ENCODE data around the gene CNTNAP2.

The CNTNAP2 gene

DNA sequence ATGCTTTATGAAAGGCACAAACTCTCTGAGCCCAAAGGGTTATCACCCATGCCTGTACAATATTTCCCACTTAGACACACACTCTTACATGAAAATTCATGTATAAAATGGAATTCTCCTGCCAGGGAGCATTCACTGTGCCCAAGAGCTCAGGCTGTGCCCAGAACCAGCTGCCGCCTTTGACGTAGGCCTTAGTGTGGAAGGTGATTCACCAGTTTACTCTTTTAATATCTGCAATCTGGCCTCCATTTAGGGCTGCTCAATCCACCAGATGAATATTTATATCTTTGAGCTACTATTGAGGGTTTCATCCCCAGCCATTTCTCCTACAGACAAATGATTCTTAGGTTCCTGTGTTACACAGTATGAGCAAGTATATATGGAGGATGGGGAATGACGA is 849.7 kb downstream of the CNTNAP2 start:
- DNase-seq (ENCODE audit: low read depth) = no peak
- TF ChIP-seq, protein P1, sequence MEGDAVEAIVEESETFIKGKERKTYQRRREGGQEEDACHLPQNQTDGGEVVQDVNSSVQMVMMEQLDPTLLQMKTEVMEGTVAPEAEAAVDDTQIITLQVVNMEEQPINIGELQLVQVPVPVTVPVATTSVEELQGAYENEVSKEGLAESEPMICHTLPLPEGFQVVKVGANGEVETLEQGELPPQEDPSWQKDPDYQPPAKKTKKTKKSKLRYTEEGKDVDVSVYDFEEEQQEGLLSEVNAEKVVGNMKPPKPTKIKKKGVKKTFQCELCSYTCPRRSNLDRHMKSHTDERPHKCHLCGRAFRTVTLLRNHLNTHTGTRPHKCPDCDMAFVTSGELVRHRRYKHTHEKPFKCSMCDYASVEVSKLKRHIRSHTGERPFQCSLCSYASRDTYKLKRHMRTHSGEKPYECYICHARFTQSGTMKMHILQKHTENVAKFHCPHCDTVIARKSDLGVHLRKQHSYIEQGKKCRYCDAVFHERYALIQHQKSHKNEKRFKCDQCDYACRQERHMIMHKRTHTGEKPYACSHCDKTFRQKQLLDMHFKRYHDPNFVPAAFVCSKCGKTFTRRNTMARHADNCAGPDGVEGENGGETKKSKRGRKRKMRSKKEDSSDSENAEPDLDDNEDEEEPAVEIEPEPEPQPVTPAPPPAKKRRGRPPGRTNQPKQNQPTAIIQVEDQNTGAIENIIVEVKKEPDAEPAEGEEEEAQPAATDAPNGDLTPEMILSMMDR (conservative IDR thresholded peaks at IDR 0.05; ENCODE audit: control insufficient read depth, insufficient read depth, low read depth, low read length) = no peak
- H3K4me3 ChIP-seq (ENCODE audit: control insufficient read depth, low read depth, low read length) = no peak overlapping the region

DNA sequence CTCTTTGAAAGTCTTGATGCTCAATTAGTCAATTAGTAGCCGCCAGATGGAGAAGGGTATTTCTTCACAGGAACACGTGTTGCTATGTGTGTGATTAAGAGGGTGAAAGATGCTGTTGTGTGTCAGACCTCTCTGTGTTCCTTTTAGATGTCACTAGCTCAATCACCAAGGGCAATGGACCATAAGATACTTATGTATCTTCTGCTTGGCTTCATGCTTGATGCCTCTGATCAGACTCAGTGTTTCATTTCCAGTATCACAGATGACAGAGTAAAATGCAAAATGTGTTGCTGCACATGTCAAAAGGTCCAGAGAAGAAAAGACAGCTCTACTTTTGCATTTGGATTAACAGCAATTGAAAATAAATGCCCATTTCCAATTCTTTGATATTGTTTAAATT is 865.9 kb downstream of the CNTNAP2 start:
- TF ChIP-seq, protein P1 (conservative IDR thresholded peaks at IDR 0.05; ENCODE audit: control insufficient read depth, insufficient read depth, low read depth, low read length) = no peak
- no peak for DNase-seq (ENCODE audit: low read depth)
- no peak overlapping the region for H3K4me3 ChIP-seq (ENCODE audit: control insufficient read depth, low read depth, low read length)

DNA sequence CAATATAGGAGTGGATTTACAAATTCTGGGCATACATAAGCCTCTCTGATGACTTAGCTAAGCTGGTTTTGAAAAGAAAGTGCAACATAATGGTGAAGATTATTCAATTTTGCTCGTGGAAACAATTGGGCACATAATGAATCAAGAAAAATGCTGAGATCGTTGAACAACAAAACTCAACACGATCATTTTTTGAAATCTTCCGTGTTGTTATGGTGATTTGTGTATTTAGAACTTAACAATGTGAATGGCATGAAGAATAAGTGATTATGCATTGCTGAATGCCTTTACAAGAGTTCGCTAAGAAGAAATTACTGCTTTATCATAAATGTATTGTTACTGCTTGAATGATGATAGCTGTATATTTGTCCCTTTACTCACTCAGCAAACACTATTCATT is 875.0 kb downstream of the CNTNAP2 start:
- no peak overlapping the region for H3K4me3 ChIP-seq (ENCODE audit: control insufficient read depth, low read depth, low read length)
- TF ChIP-seq, protein P1 (conservative IDR thresholded peaks at IDR 0.05; ENCODE audit: control insufficient read depth, insufficient read depth, low read depth, low read length) = no peak
- no peak for DNase-seq (ENCODE audit: low read depth)

DNA sequence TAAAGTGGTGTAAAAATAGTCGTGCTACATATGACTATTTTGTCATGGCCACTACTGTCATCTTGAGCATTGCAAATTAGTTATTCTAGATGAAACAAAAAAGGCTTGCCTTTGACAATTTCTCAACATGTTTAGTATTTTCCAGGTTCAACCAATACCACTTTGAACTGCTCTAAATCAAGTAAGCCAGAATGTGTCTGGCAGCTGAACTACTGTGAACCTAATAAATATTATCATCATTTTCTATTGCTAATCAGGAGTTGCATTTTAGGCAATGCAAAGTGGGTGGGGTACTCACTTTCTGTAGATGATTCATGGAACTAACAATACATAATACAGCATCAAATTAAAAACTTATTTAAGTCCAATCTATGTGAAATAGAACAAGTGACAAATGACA is 877.2 kb downstream of the CNTNAP2 start:
- no peak overlapping the region for H3K4me3 ChIP-seq (ENCODE audit: control insufficient read depth, low read depth, low read length)
- TF ChIP-seq, protein P1 (conservative IDR thresholded peaks at IDR 0.05; ENCODE audit: control insufficient read depth, insufficient read depth, low read depth, low read length) = no peak
- DNase-seq (ENCODE audit: low read depth) = no peak

DNA sequence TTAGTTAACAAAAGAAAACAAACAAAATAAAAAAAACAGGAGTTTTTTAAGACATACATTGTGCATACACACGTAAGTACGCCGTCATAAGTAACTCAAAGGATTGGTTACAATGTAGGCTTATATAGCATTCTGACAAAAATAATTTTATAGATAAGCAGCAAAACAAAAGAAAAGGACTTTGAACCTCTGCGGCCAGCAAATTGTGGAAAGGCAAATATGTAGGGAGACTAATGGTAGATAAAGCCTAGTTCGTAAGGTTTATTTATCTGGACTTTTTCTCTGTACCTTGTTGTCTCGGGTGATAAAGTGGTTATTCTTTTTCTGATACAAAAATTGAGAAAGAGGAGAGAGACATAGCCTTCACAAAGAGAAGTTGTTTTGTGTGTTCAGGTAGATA is 891.9 kb downstream of the CNTNAP2 start:
- TF ChIP-seq, protein P1 (conservative IDR thresholded peaks at IDR 0.05; ENCODE audit: control insufficient read depth, insufficient read depth, low read depth, low read length) = no peak
- H3K4me3 ChIP-seq (ENCODE audit: control insufficient read depth, low read depth, low read length) = no peak overlapping the region
- no peak for DNase-seq (ENCODE audit: low read depth)

DNA sequence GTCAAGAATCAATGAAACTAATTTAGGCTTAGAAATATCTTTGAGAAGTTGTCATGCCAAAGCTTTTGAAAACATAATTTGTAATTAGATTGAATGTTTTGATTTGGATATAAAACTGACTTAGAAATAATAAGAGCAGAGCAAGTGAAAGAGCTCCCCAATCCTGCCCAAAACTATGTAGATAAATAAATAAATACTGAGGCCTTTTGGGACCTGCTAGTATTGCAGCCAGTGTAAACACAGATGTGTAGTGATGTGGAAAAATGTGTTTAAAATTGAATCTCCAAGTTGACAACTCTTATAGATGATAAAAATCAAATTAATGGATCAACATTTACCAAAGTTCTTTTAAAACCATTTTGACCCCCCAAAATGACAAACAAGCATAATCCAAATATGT is 896.1 kb downstream of the CNTNAP2 start:
- no peak for DNase-seq (ENCODE audit: low read depth)
- H3K4me3 ChIP-seq (ENCODE audit: control insufficient read depth, low read depth, low read length) = no peak overlapping the region

More for the DNA sequence above, 896.1 kb downstream of the CNTNAP2 start:
- TF ChIP-seq, protein P1 (conservative IDR thresholded peaks at IDR 0.05; ENCODE audit: control insufficient read depth, insufficient read depth, low read depth, low read length) = no peak

All from fibroblast of mammary gland (primary cell).